ENCODE data around the gene DNAH12. TPM values are rescaled to one million over a fixed set of nuclear protein-coding genes. Genes with fewer than 3 reads are reported as not detected.

DNAH12 gene
- total and polyA plus RNA-seq, 2 of the 4 experiments (the other 2 are of a cell fraction) = under 0.01 to 0.02 TPM

DNA sequence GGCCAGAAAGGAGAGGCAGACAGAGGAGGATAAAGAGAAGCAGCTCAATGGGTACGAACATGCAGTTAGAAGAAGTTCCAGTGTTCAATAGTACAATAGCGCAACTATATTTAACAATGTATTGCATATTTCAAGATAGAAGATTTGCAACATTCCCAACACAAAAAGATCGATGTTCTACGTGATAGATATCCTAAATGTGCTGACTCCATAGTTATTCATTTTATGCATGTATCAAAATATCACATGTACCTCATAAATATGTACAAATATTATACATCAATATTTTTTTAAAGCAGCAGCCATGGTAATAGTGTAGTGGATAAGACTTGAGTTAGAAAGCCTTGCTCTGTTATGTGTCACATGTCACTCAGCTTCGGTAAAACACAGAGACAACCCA is 141.5 kb downstream of the DNAH12 start:
- Histone ChIP-seq H4K5ac (ENCODE audit: low read depth, low read length) (no peak overlapping the region), H2AK9ac (replicated peaks; ENCODE audit: low read depth, low read length, poor library complexity) (no peak overlapping the region), H3K9ac (ENCODE audit: low read depth, low read length) (no peak overlapping the region), H4K91ac (ENCODE audit: insufficient read depth, low read depth, low read length) (no peak overlapping the region), H4K20me1 (ENCODE audit: insufficient read depth, low read length) (no peaks in the 10 kb centered on the region), H3K14ac (replicated peaks; ENCODE audit: low read depth, low read length) (no peak overlapping the region), H3K79me1 (ENCODE audit: low read depth in 1 of 2, low read length in 2 of 2) (no peaks in the 10 kb centered on the region), H3K23ac (ENCODE audit: low read depth, low read length) (no peak overlapping the region), H3K9me1 (ENCODE audit: insufficient read depth, low read length) (no peaks in the 10 kb centered on the region), H3K36me3 (ENCODE audit: control insufficient read depth, insufficient read depth, low read length) (no peaks in the 10 kb centered on the region), H3K56ac (ENCODE audit: extremely low read depth, insufficient read depth, low read length) (no peak overlapping the region), H2AFZ (replicated peaks; ENCODE audit: low read length, poor library complexity) (no peak overlapping the region), H3K27ac (ENCODE audit: insufficient read depth, low read length) (no peak overlapping the region), H3K4me3 (ENCODE audit: insufficient read depth, low read depth, low read length) (no peak overlapping the region), H3K4me2 (ENCODE audit: low read depth, low read length) (no peak overlapping the region), H4K8ac (ENCODE audit: low read depth in 2 of 2, low read length in 2 of 2) (no peak overlapping the region), H2BK120ac (ENCODE audit: low read depth, low read length) (no peak overlapping the region), H3K9me3 (ENCODE audit: control insufficient read depth, insufficient read depth, low read length) (no peaks in the 10 kb centered on the region), H2BK15ac (ENCODE audit: low read depth, low read length) (no peak overlapping the region), H3K27me3 (ENCODE audit: control insufficient read depth, insufficient read depth, low read length) (no peaks in the 10 kb centered on the region), H3K4me1 (ENCODE audit: control insufficient read depth, insufficient read depth, low read length) (no peaks in the 10 kb centered on the region), H3K4ac (ENCODE audit: low read depth, low read length) (no peak overlapping the region), H3K18ac (ENCODE audit: low read depth, low read length) (no peak overlapping the region), H2BK5ac (ENCODE audit: low read depth, low read length, poor library complexity, severe bottlenecking) (no peak overlapping the region), H2AK5ac (ENCODE audit: low read depth, low read length) (no peak overlapping the region), H2BK20ac (ENCODE audit: low read depth, low read length) (no peak overlapping the region)
- no CpG with 5 or more reads among the region's 5 CpGs for WGBS, 2 experiments (ENCODE audit: extremely low coverage in 2 of 2, insufficient read length in 1 of 2)
- POLR2A ChIA-PET (ENCODE audit: unreplicated experiment) = no interaction called here
- no TSS peak for BruUV-seq (replicated peaks)
- ATAC-seq (ENCODE audit: low read depth) = no peak
- in situ Hi-C loops (cut with MboI; ENCODE audit: low sequenced_read_pairs) = no loop called here
- dilution Hi-C loops (cut with HindIII; ENCODE audit: low sequenced_read_pairs, unreplicated experiment) = no loop called here
- DNase-seq = no peak
- intact Hi-C loops (cut with micrococcal nuclease) = no loop called here
- TF ChIP-seq FOS (IDR thresholded peaks at IDR 0.05; ENCODE audit: low read depth, low read length) (no peak), CHD1 (IDR thresholded peaks at IDR 0.05; ENCODE audit: low read depth, low read length) (no peak), MAFK (IDR thresholded peaks at IDR 0.05; ENCODE audit: low read depth, low read length) (peak; percentile 43), POLR2A (IDR thresholded peaks at IDR 0.05; ENCODE audit: low read depth, low read length) (no peak), MXI1 (IDR thresholded peaks at IDR 0.05; ENCODE audit: borderline replicate concordance, low read depth, low read length) (no peak)
- TF ChIP-seq, protein P1, sequence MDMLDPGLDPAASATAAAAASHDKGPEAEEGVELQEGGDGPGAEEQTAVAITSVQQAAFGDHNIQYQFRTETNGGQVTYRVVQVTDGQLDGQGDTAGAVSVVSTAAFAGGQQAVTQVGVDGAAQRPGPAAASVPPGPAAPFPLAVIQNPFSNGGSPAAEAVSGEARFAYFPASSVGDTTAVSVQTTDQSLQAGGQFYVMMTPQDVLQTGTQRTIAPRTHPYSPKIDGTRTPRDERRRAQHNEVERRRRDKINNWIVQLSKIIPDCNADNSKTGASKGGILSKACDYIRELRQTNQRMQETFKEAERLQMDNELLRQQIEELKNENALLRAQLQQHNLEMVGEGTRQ (IDR thresholded peaks at IDR 0.05; ENCODE audit: low read depth, low read length) = no peak
- CTCF ChIA-PET = interaction anchor here (0.5 kb wide), 1 partner anchor 22 kb away, joined by 4 read pairs; no protein-coding TSS in a partner anchor

Measured in IMR-90 (cell line).